Epithelial cell of proximal tubule (primary cell): ENCODE data around the gene MOB1A. TPM values are rescaled to one million over a fixed set of nuclear protein-coding genes. Genes with fewer than 3 reads are reported as not detected.

Source experiments
- DNase-seq: peaks from one replicate; pipeline ENCODE4 v3.0.0-alpha.2; 2011; ENCODE audit warnings: low read depth
- H3K4me3 ChIP-seq: 2 replicates; pipeline ENCODE4 v1.5.1; 2011; ENCODE audit warnings: low read depth, mild to moderate bottlenecking, low read length
- total RNA-seq: library from RNA; depleted of rRNA; stranded (reverse); fragments of >200 nt; gene quantifications from 2 replicates; pipeline ENCODE4 v1.2.3, GENCODE V29; 2015
- TF ChIP-seq, protein P1 (sequence below): conservative IDR thresholded peaks from 2 replicates; pipeline ENCODE4 v1.5.1; 2012; ENCODE audit warnings: low read depth, mild to moderate bottlenecking, low read length

The MOB1A gene
- total RNA-seq, 1 donor from 2014 or later: 70.4 TPM

- TF ChIP-seq, protein P1, sequence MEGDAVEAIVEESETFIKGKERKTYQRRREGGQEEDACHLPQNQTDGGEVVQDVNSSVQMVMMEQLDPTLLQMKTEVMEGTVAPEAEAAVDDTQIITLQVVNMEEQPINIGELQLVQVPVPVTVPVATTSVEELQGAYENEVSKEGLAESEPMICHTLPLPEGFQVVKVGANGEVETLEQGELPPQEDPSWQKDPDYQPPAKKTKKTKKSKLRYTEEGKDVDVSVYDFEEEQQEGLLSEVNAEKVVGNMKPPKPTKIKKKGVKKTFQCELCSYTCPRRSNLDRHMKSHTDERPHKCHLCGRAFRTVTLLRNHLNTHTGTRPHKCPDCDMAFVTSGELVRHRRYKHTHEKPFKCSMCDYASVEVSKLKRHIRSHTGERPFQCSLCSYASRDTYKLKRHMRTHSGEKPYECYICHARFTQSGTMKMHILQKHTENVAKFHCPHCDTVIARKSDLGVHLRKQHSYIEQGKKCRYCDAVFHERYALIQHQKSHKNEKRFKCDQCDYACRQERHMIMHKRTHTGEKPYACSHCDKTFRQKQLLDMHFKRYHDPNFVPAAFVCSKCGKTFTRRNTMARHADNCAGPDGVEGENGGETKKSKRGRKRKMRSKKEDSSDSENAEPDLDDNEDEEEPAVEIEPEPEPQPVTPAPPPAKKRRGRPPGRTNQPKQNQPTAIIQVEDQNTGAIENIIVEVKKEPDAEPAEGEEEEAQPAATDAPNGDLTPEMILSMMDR: no peak
- DNase-seq: no peak
- H3K4me3 ChIP-seq: no peak overlapping the region
Measured at GRCh38 chr2:74103763-74104162, 74.9 kb downstream of the MOB1A start.

Other genes with a start within 250 kb of the MOB1A start
- 4.8 and 5.4 TPM in 2 replicates for gene TET3, start 194.0 kb downstream of the MOB1A start, total RNA-seq
- gene BOLA3, start 31.0 kb downstream of the MOB1A start, total RNA-seq: 90.3 and 148 TPM in 2 replicates
- 57.0 and 126 TPM in 2 replicates for gene MTHFD2, start 19.7 kb upstream of the MOB1A start, total RNA-seq
- under 0.01 and 0.14 TPM in 2 replicates for gene SLC4A5, start 164.5 kb upstream of the MOB1A start, total RNA-seq
- 93.1 and 96.3 TPM in 2 replicates for gene DCTN1, start 201.4 kb upstream of the MOB1A start, total RNA-seq
- 2.7 and 4.1 TPM in 2 replicates for gene C2orf81, start 242.7 kb upstream of the MOB1A start, total RNA-seq
- 45.1 and 61.7 TPM in 2 replicates for gene WDR54, start 242.9 kb upstream of the MOB1A start, total RNA-seq